ENCODE results near the gene TJAP1.

Gene TJAP1

GRCh38 chr6:43468748-43469681 lies 8.4 kb upstream of the TJAP1 start (continued):
- no peak for TF ChIP-seq TSHZ2 (CRISPR knock-in tag; IDR thresholded peaks at IDR 0.05)
- no peak for TF ChIP-seq GLIS3 (CRISPR knock-in tag; IDR thresholded peaks at IDR 0.05)
- TF ChIP-seq ZNF8 (CRISPR knock-in tag; IDR thresholded peaks at IDR 0.05) = no peak
- TF ChIP-seq CSDC2 (CRISPR knock-in tag; IDR thresholded peaks at IDR 0.05) = no peak
- TF ChIP-seq ARNTL (CRISPR knock-in tag; IDR thresholded peaks at IDR 0.05; ENCODE audit: borderline replicate concordance, low read depth) = no peak
- no peak for TF ChIP-seq PATZ1 (CRISPR knock-in tag; IDR thresholded peaks at IDR 0.05; ENCODE audit: borderline replicate concordance)
- TF ChIP-seq OSR1 (CRISPR knock-in tag; IDR thresholded peaks at IDR 0.05) = no peak
- no peak for TF ChIP-seq ZNF565 (CRISPR knock-in tag; conservative IDR thresholded peaks at IDR 0.05; ENCODE audit: low read depth)
- TF ChIP-seq TOX (CRISPR knock-in tag; IDR thresholded peaks at IDR 0.05; ENCODE audit: borderline replicate concordance) = no peak

GRCh38 chr6:43469947-43470346 lies 7.4 kb upstream of the TJAP1 start:
- no peak for TF ChIP-seq ZNF8 (CRISPR knock-in tag; IDR thresholded peaks at IDR 0.05)
- no peak for TF ChIP-seq PATZ1 (CRISPR knock-in tag; IDR thresholded peaks at IDR 0.05; ENCODE audit: borderline replicate concordance)
- TF ChIP-seq ZFP30 (CRISPR knock-in tag; IDR thresholded peaks at IDR 0.05) = no peak
- no peak for TF ChIP-seq SNAI2 (CRISPR knock-in tag; IDR thresholded peaks at IDR 0.05)
- TF ChIP-seq ESRRG (CRISPR knock-in tag; IDR thresholded peaks at IDR 0.05) = no peak
- no peak for TF ChIP-seq TSHZ2 (CRISPR knock-in tag; IDR thresholded peaks at IDR 0.05)
- no peak for TF ChIP-seq CREB5 (CRISPR knock-in tag; IDR thresholded peaks at IDR 0.05; ENCODE audit: low read depth)
- no peak for TF ChIP-seq ARNTL (CRISPR knock-in tag; IDR thresholded peaks at IDR 0.05; ENCODE audit: borderline replicate concordance, low read depth)
- TF ChIP-seq ZNF70 (CRISPR knock-in tag; IDR thresholded peaks at IDR 0.05) = no peak
- no peak for TF ChIP-seq TCF4 (CRISPR knock-in tag; IDR thresholded peaks at IDR 0.05; ENCODE audit: borderline replicate concordance)
- no peak for TF ChIP-seq ZC3H10 (CRISPR knock-in tag; IDR thresholded peaks at IDR 0.05)
- no peak for ATAC-seq

- ATAC-seq = no peak
- TF ChIP-seq PPARA (CRISPR knock-in tag; IDR thresholded peaks at IDR 0.05; ENCODE audit: borderline replicate concordance) (no peak), ZFP30 (CRISPR knock-in tag; IDR thresholded peaks at IDR 0.05) (no peak), TCF4 (CRISPR knock-in tag; IDR thresholded peaks at IDR 0.05; ENCODE audit: borderline replicate concordance) (no peak), ZFP3 (CRISPR knock-in tag; IDR thresholded peaks at IDR 0.05) (no peak), CSRNP3 (CRISPR knock-in tag; IDR thresholded peaks at IDR 0.05) (no peak), SNAI2 (CRISPR knock-in tag; IDR thresholded peaks at IDR 0.05) (no peak), ZNF70 (CRISPR knock-in tag; IDR thresholded peaks at IDR 0.05) (no peak), ARNTL (CRISPR knock-in tag; IDR thresholded peaks at IDR 0.05; ENCODE audit: borderline replicate concordance, low read depth) (no peak), ISL1 (CRISPR knock-in tag; IDR thresholded peaks at IDR 0.05) (no peak), ESRRG (CRISPR knock-in tag; IDR thresholded peaks at IDR 0.05) (no peak), ZNF8 (CRISPR knock-in tag; IDR thresholded peaks at IDR 0.05) (no peak), GLIS3 (CRISPR knock-in tag; IDR thresholded peaks at IDR 0.05) (no peak), POU6F1 (CRISPR knock-in tag; IDR thresholded peaks at IDR 0.05; ENCODE audit: borderline replicate concordance, low read depth) (no peak)
Measured at GRCh38 chr6:43471399-43471798, 6.0 kb upstream of the TJAP1 start.
